Neuronal stem cell (in vitro differentiated cells): ENCODE measurements around the gene SIAH3.
"Not testable (repeated sequence)": the region's sequence is repeated elsewhere in the genome, so short reads cannot be mapped to it uniquely, and the experiment has no call there.

Experiments
- DNase-seq: peaks from one replicate; pipeline ENCODE4 v3.0.0-alpha.2; 2013; ENCODE audit warnings: low spot score
- H2AFZ ChIP-seq: one replicate; pipeline ENCODE4 v1.6.1; 2013; ENCODE audit warnings: mild to moderate bottlenecking, low read length, inconsistent platforms
- H2AK5ac ChIP-seq: 2 replicates; pipeline ENCODE4 v1.6.1; 2013; ENCODE audit warnings: low read depth, mild to moderate bottlenecking, inconsistent platforms, low read length, moderate library complexity, mixed read lengths
- H2BK120ac ChIP-seq: 2 replicates; pipeline ENCODE4 v1.6.1; 2013; ENCODE audit warnings: low read depth, mild to moderate bottlenecking, inconsistent platforms, low read length, moderate library complexity, mixed read lengths
- H2BK12ac ChIP-seq: one replicate; pipeline ENCODE4 v1.6.1; 2013; ENCODE audit warnings: low read length, inconsistent platforms
- H2BK15ac ChIP-seq: 2 replicates; pipeline ENCODE4 v1.6.1; 2013; ENCODE audit warnings: mild to moderate bottlenecking, low read length, inconsistent platforms, mixed read lengths
- H2BK5ac ChIP-seq: one replicate; pipeline ENCODE4 v1.6.1; 2013; ENCODE audit warnings: inconsistent platforms, mild to moderate bottlenecking, low read length, moderate library complexity
- H3K14ac ChIP-seq: one replicate; pipeline ENCODE4 v1.6.1; 2013; ENCODE audit warnings: low read length, inconsistent platforms
- H3K18ac ChIP-seq: 2 replicates; pipeline ENCODE4 v1.6.1; 2013; ENCODE audit warnings: low read length, inconsistent platforms
- H3K23ac ChIP-seq: 2 replicates; pipeline ENCODE4 v1.6.1; 2013; ENCODE audit warnings: low read depth, mild to moderate bottlenecking, mixed read lengths, low read length, inconsistent platforms; ENCODE audit not compliant: poor library complexity
- H3K27ac ChIP-seq: replicated peaks from 3 replicates; pipeline ENCODE4 v1.5.1; 2013; ENCODE audit warnings: low read length, inconsistent platforms
- H3K27me3 ChIP-seq, 3 experiments: 2 replicates each; pipeline ENCODE4 v1.6.1; 2013; ENCODE audit warnings: low read length in 3 of 3, mild to moderate bottlenecking in 2 of 3, inconsistent platforms in 1 of 3, low read depth in 1 of 3, mixed read lengths in 1 of 3, moderate library complexity in 1 of 3; ENCODE audit not compliant: control insufficient read depth in 3 of 3, insufficient read depth in 3 of 3
- H3K36me3 ChIP-seq, 2 donors: replicated peaks in 1 of 2; 2 replicates each; pipeline ENCODE4 v1.6.1; 2013; ENCODE audit warnings: low read length in 2 of 2; ENCODE audit not compliant: control insufficient read depth in 2 of 2, insufficient read depth in 2 of 2
- H3K4ac ChIP-seq: 2 replicates; pipeline ENCODE4 v1.6.1; 2013; ENCODE audit warnings: inconsistent platforms, mild to moderate bottlenecking, low read length, moderate library complexity
- H3K4me1 ChIP-seq, 2 donors: 1 replicate in 1 of 2; 2 replicates in 1 of 2; pipeline ENCODE4 v1.6.1; 2013; ENCODE audit warnings: low read length in 2 of 2, low read depth in 1 of 2; ENCODE audit not compliant: control insufficient read depth in 2 of 2, insufficient read depth in 1 of 2
- H3K4me2 ChIP-seq: one replicate; pipeline ENCODE4 v1.6.1; 2013; ENCODE audit warnings: mild to moderate bottlenecking, low read length, inconsistent platforms; ENCODE audit not compliant: insufficient read depth, poor library complexity, severe bottlenecking
- H3K4me3 ChIP-seq, 2 donors: 2 replicates each; pipeline ENCODE4 v1.5.1; 2013; ENCODE audit warnings: low read length in 2 of 2, mild to moderate bottlenecking in 2 of 2, inconsistent platforms in 1 of 2, moderate library complexity in 1 of 2
- H3K79me1 ChIP-seq: one replicate; pipeline ENCODE4 v1.6.1; 2013; ENCODE audit warnings: low read depth, mild to moderate bottlenecking, inconsistent platforms, low read length, moderate library complexity
- H3K9ac ChIP-seq: one replicate; pipeline ENCODE4 v1.6.1; 2013; ENCODE audit warnings: mild to moderate bottlenecking, low read depth, low read length, inconsistent platforms; ENCODE audit not compliant: poor library complexity
- H3K9me3 ChIP-seq, 2 donors: replicated peaks in 1 of 2; 2 replicates each; pipeline versions ENCODE3 to v1.6.1; 2013; ENCODE audit warnings: low read length in 2 of 2, mild to moderate bottlenecking in 2 of 2, inconsistent platforms in 1 of 2, low read depth in 1 of 2, mixed read lengths in 1 of 2, moderate library complexity in 1 of 2; ENCODE audit not compliant: control insufficient read depth in 2 of 2, insufficient read depth in 1 of 2
- H4K8ac ChIP-seq: one replicate; pipeline ENCODE4 v1.6.1; 2013; ENCODE audit warnings: low read depth, mild to moderate bottlenecking, inconsistent platforms, low read length, moderate library complexity
- H4K91ac ChIP-seq: one replicate; pipeline ENCODE4 v1.6.1; 2013; ENCODE audit warnings: low read length, low read depth, mild to moderate bottlenecking, inconsistent platforms; ENCODE audit not compliant: poor library complexity
- WGBS, 2 donors: extraction: QIAGEN DNeasy Blood & Tissue Kit; methylation state at CpG; one replicate each; pipeline ENCODE4 v1.1.7; 2013; ENCODE audit warnings: missing lambda C conversion rate in 2 of 2, mixed read lengths in 1 of 2; ENCODE audit not compliant: insufficient read length in 2 of 2, insufficient replicate concordance in 1 of 2; ENCODE audit errors: extremely low coverage in 2 of 2; 5-methylcytosine and 5-hydroxymethylcytosine counted together

The SIAH3 gene

GRCh38 chr13:45756498-45756897, 95.1 kb downstream of the SIAH3 start:
- H3K36me3 ChIP-seq: not testable (repeated sequence)
- no CpG with 5 or more reads among the region's 1 CpG for WGBS, 2 donors

GRCh38 chr13:45752510-45752909, 99.0 kb downstream of the SIAH3 start:
- H2BK120ac ChIP-seq: no peak overlapping the region
- H3K18ac ChIP-seq: no peak overlapping the region
- peaks cover 0 to 11% (median 0%) of the 10 kb centered on the region in 3 experiments for H3K27me3 ChIP-seq
- no peak overlapping the region for H2AFZ ChIP-seq
- H3K23ac ChIP-seq: no peak overlapping the region
- H3K36me3 ChIP-seq: no peaks in the 10 kb centered on the region
- H2BK15ac ChIP-seq: no peak overlapping the region
- no peak overlapping the region for H3K4me3 ChIP-seq
- peaks cover 0 to 10% of the 10 kb centered on the region in 2 donors for H3K4me1 ChIP-seq
- no peak for DNase-seq
- H2BK12ac ChIP-seq: no peak overlapping the region
- no peak overlapping the region for H2BK5ac ChIP-seq
- no peak overlapping the region for H3K9ac ChIP-seq
- no peak overlapping the region for H4K8ac ChIP-seq
- WGBS, 2 donors: no CpG with 5 or more reads among the region's 1 CpG
- H3K9me3 ChIP-seq: no peaks in the 10 kb centered on the region
- H3K14ac ChIP-seq: no peak overlapping the region
- H3K27ac ChIP-seq: no peak overlapping the region
- no peak overlapping the region for H3K4me2 ChIP-seq
- no peak overlapping the region for H3K4ac ChIP-seq
- no peaks in the 10 kb centered on the region for H3K79me1 ChIP-seq
- no peak overlapping the region for H4K91ac ChIP-seq
- no peak overlapping the region for H2AK5ac ChIP-seq

More at GRCh38 chr13:45756498-45756897, 95.1 kb downstream of the SIAH3 start:
- H2AK5ac ChIP-seq, H3K23ac ChIP-seq, H2BK15ac ChIP-seq, DNase-seq, H2BK12ac ChIP-seq, H4K8ac ChIP-seq, H3K14ac ChIP-seq, H3K9me3 ChIP-seq, H2AFZ ChIP-seq, H3K4ac ChIP-seq, H3K9ac ChIP-seq, H2BK5ac ChIP-seq, H3K4me3 ChIP-seq, H3K27me3 ChIP-seq, H3K4me2 ChIP-seq, H4K91ac ChIP-seq, H3K79me1 ChIP-seq, H3K27ac ChIP-seq, H2BK120ac ChIP-seq, H3K4me1 ChIP-seq, H3K18ac ChIP-seq: not testable (repeated sequence)

GRCh38 chr13:45751885-45752284, 99.7 kb downstream of the SIAH3 start:
- no peak overlapping the region for H3K4me2 ChIP-seq
- H3K9ac ChIP-seq: no peak overlapping the region
- no peak for DNase-seq
- no peak overlapping the region for H4K91ac ChIP-seq
- H3K79me1 ChIP-seq: no peaks in the 10 kb centered on the region
- no peak overlapping the region for H3K4ac ChIP-seq
- no peak overlapping the region for H3K14ac ChIP-seq
- H3K4me3 ChIP-seq: no peak overlapping the region
- no peak overlapping the region for H3K23ac ChIP-seq
- no peak overlapping the region for H2BK120ac ChIP-seq
- H2BK12ac ChIP-seq: no peak overlapping the region
- no peaks in the 10 kb centered on the region for H3K9me3 ChIP-seq
- H2AFZ ChIP-seq: no peak overlapping the region
- no peaks in the 10 kb centered on the region for H3K36me3 ChIP-seq
- peaks cover 0 to 11% (median 0%) of the 10 kb centered on the region in 3 experiments for H3K27me3 ChIP-seq
- no peak overlapping the region for H2BK5ac ChIP-seq
- no peak overlapping the region for H2BK15ac ChIP-seq
- H2AK5ac ChIP-seq: no peak overlapping the region
- peak overlapping the region; percentile 1 for H3K18ac ChIP-seq
- peaks cover 0 to 10% of the 10 kb centered on the region in 2 donors for H3K4me1 ChIP-seq
- no peak overlapping the region for H4K8ac ChIP-seq
- no peak overlapping the region for H3K27ac ChIP-seq

- no peak overlapping the region for H2BK5ac ChIP-seq
- no peak overlapping the region for H3K23ac ChIP-seq
- H3K36me3 ChIP-seq: no peaks in the 10 kb centered on the region
- no peak overlapping the region for H3K4ac ChIP-seq
- WGBS, 2 donors: no CpG with 5 or more reads among the region's 3 CpGs
- H3K79me1 ChIP-seq: no peaks in the 10 kb centered on the region
- H2AFZ ChIP-seq: no peak overlapping the region
- no peak overlapping the region for H3K4me3 ChIP-seq
- no peak overlapping the region for H2AK5ac ChIP-seq
- no peak overlapping the region for H4K91ac ChIP-seq
- H2BK15ac ChIP-seq: no peak overlapping the region
- peaks cover 0 to 11% (median 0%) of the 10 kb centered on the region in 3 experiments for H3K27me3 ChIP-seq
- no peak overlapping the region for H4K8ac ChIP-seq
- DNase-seq: no peak
- H3K27ac ChIP-seq: no peak overlapping the region
- no peaks in the 10 kb centered on the region for H3K9me3 ChIP-seq
- H3K14ac ChIP-seq: no peak overlapping the region
- no peak overlapping the region for H2BK120ac ChIP-seq
- H3K9ac ChIP-seq: no peak overlapping the region
- no peak overlapping the region for H3K18ac ChIP-seq
- peaks cover 0 to 10% of the 10 kb centered on the region in 2 donors for H3K4me1 ChIP-seq
- H3K4me2 ChIP-seq: no peak overlapping the region
- no peak overlapping the region for H2BK12ac ChIP-seq
These were observed 101.0 kb downstream of the SIAH3 start for GRCh38 chr13:45750566-45750965.
